ENCODE data around the gene LST1.
"Not testable (repeated sequence)": the region's sequence is repeated elsewhere in the genome, so short reads cannot be mapped to it uniquely, and the experiment has no call there.

The LST1 gene

GRCh38 chr6:31547727-31548543 lies 38.1 kb upstream of the LST1 start:
- H3K4me3 ChIP-seq (ENCODE audit: low read length): peak overlapping the region; percentile 60

GRCh38 chr6:31548544-31548873 lies 37.6 kb upstream of the LST1 start:
- Histone ChIP-seq H3K4me1 (ENCODE audit: insufficient read depth, low read length) (peaks cover 4% of the 10 kb centered on the region; the same call in 1 of the 2 replicates), H3K27me3 (ENCODE audit: insufficient read depth, low read length) (no peaks in the 10 kb centered on the region), H3K36me3 (ENCODE audit: insufficient read depth, low read length) (peaks cover 20% of the 10 kb centered on the region), H3K27ac (ENCODE audit: low read depth, low read length) (no peak overlapping the region), H3K4me3 (ENCODE audit: low read length) (peak overlapping the region; percentile 60; the same call in 1 of the 2 replicates), H3K9me3 (ENCODE audit: insufficient read depth, low read depth, low read length) (no peaks in the 10 kb centered on the region), H3K9ac (ENCODE audit: low read depth, low read length) (peak overlapping the region; percentile 68; the same call in 1 of the 2 replicates)
- 100% methylated on average over 2 of the region's 2 CpGs for WGBS

More at GRCh38 chr6:31547727-31548543, 38.1 kb upstream of the LST1 start:
- Histone ChIP-seq H3K36me3 (ENCODE audit: insufficient read depth, low read length) (peaks cover 16% of the 10 kb centered on the region), H3K9ac (ENCODE audit: low read depth, low read length) (peak overlapping the region; percentile 68; the same call in 1 of the 2 replicates), H3K27ac (ENCODE audit: low read depth, low read length) (peak overlapping the region; percentile 74), H3K27me3 (ENCODE audit: insufficient read depth, low read length) (no peaks in the 10 kb centered on the region), H3K9me3 (ENCODE audit: insufficient read depth, low read depth, low read length) (no peaks in the 10 kb centered on the region), H3K4me1 (ENCODE audit: insufficient read depth, low read length) (peaks cover 8% of the 10 kb centered on the region; the same call in 1 of the 2 replicates)
- 88% methylated on average over 22 of the region's 24 CpGs for WGBS

- not testable (repeated sequence) for H3K27ac ChIP-seq (ENCODE audit: low read depth, low read length); H3K4me3 ChIP-seq (ENCODE audit: low read length); H3K9ac ChIP-seq (ENCODE audit: low read depth, low read length); H3K27me3 ChIP-seq (ENCODE audit: insufficient read depth, low read length); H3K9me3 ChIP-seq (ENCODE audit: insufficient read depth, low read depth, low read length); H3K4me1 ChIP-seq (ENCODE audit: insufficient read depth, low read length)
- H3K36me3 ChIP-seq (ENCODE audit: insufficient read depth, low read length): peaks cover 31% of the 10 kb centered on the region
- WGBS: 81% methylated on average over 5 of the region's 5 CpGs
These were observed 34.7 kb upstream of the LST1 start for GRCh38 chr6:31551371-31551770.

GRCh38 chr6:31556307-31556706 lies 29.8 kb upstream of the LST1 start:
- Histone ChIP-seq H3K9me3 (ENCODE audit: insufficient read depth, low read depth, low read length) (no peaks in the 10 kb centered on the region), H3K4me3 (ENCODE audit: low read length) (no peak overlapping the region), H3K27ac (ENCODE audit: low read depth, low read length) (no peak overlapping the region), H3K27me3 (ENCODE audit: insufficient read depth, low read length) (no peaks in the 10 kb centered on the region), H3K9ac (ENCODE audit: low read depth, low read length) (no peak overlapping the region), H3K4me1 (ENCODE audit: insufficient read depth, low read length) (peaks cover 15% of the 10 kb centered on the region; the same call in 1 of the 2 replicates), H3K36me3 (ENCODE audit: insufficient read depth, low read length) (peaks cover 46% of the 10 kb centered on the region)
- 84% methylated on average over 3 of the region's 3 CpGs for WGBS

- Histone ChIP-seq H3K27me3 (ENCODE audit: insufficient read depth, low read length) (no peaks in the 10 kb centered on the region), H3K4me3 (ENCODE audit: low read length) (no peak overlapping the region), H3K4me1 (ENCODE audit: insufficient read depth, low read length) (peaks cover 15% of the 10 kb centered on the region; the same call in 1 of the 2 replicates), H3K36me3 (ENCODE audit: insufficient read depth, low read length) (peaks cover 46% of the 10 kb centered on the region), H3K9me3 (ENCODE audit: insufficient read depth, low read depth, low read length) (no peaks in the 10 kb centered on the region), H3K27ac (ENCODE audit: low read depth, low read length) (no peak overlapping the region), H3K9ac (ENCODE audit: low read depth, low read length) (no peak overlapping the region)
- WGBS: 88% methylated on average over 24 of the region's 24 CpGs
These were observed 28.4 kb upstream of the LST1 start for GRCh38 chr6:31557443-31558317.

- WGBS: 92% methylated on average over 8 of the region's 8 CpGs
- H3K4me1 ChIP-seq (ENCODE audit: insufficient read depth, low read length): peaks cover 15% of the 10 kb centered on the region; the same call in 1 of the 2 replicates
- H3K27ac ChIP-seq (ENCODE audit: low read depth, low read length): no peak overlapping the region
These were observed 27.8 kb upstream of the LST1 start for GRCh38 chr6:31558318-31558625.

GRCh38 chr6:31558631-31559500 lies 27.2 kb upstream of the LST1 start:
- Histone ChIP-seq H3K4me3 (ENCODE audit: low read length) (no peak overlapping the region), H3K36me3 (ENCODE audit: insufficient read depth, low read length) (peaks cover 41% of the 10 kb centered on the region), H3K27me3 (ENCODE audit: insufficient read depth, low read length) (no peaks in the 10 kb centered on the region), H3K9ac (ENCODE audit: low read depth, low read length) (no peak overlapping the region), H3K9me3 (ENCODE audit: insufficient read depth, low read depth, low read length) (no peaks in the 10 kb centered on the region), H3K4me1 (ENCODE audit: insufficient read depth, low read length) (peaks cover 15% of the 10 kb centered on the region; the same call in 1 of the 2 replicates), H3K27ac (ENCODE audit: low read depth, low read length) (no peak overlapping the region)
- WGBS: 94% methylated on average over 14 of the region's 14 CpGs

More at GRCh38 chr6:31558318-31558625, 27.8 kb upstream of the LST1 start:
- Histone ChIP-seq H3K36me3 (ENCODE audit: insufficient read depth, low read length) (peaks cover 44% of the 10 kb centered on the region), H3K4me3 (ENCODE audit: low read length) (no peak overlapping the region), H3K9me3 (ENCODE audit: insufficient read depth, low read depth, low read length) (no peaks in the 10 kb centered on the region), H3K27me3 (ENCODE audit: insufficient read depth, low read length) (no peaks in the 10 kb centered on the region), H3K9ac (ENCODE audit: low read depth, low read length) (no peak overlapping the region)

- Histone ChIP-seq H3K4me3 (ENCODE audit: low read length) (no peak overlapping the region), H3K4me1 (ENCODE audit: insufficient read depth, low read length) (peaks cover 15% of the 10 kb centered on the region; the same call in 1 of the 2 replicates), H3K9ac (ENCODE audit: low read depth, low read length) (peak overlapping the region; percentile 55; the same call in 1 of the 2 replicates), H3K27me3 (ENCODE audit: insufficient read depth, low read length) (no peaks in the 10 kb centered on the region), H3K9me3 (ENCODE audit: insufficient read depth, low read depth, low read length) (no peaks in the 10 kb centered on the region), H3K27ac (ENCODE audit: low read depth, low read length) (peak overlapping the region; percentile 64), H3K36me3 (ENCODE audit: insufficient read depth, low read length) (peaks cover 35% of the 10 kb centered on the region)
- WGBS: 73% methylated on average over 4 of the region's 4 CpGs
These were observed 26.5 kb upstream of the LST1 start for GRCh38 chr6:31559606-31559957.

GRCh38 chr6:31559958-31560696 lies 25.9 kb upstream of the LST1 start:
- 85% methylated on average over 7 of the region's 7 CpGs for WGBS
- H3K4me3 ChIP-seq (ENCODE audit: low read length): no peak overlapping the region
- peaks cover 31% of the 10 kb centered on the region for H3K36me3 ChIP-seq (ENCODE audit: insufficient read depth, low read length)
- no peaks in the 10 kb centered on the region for H3K27me3 ChIP-seq (ENCODE audit: insufficient read depth, low read length)
- peak overlapping the region; percentile 64 for H3K27ac ChIP-seq (ENCODE audit: low read depth, low read length)
- peak overlapping the region; percentile 55; the same call in 1 of the 2 replicates for H3K9ac ChIP-seq (ENCODE audit: low read depth, low read length)
- H3K9me3 ChIP-seq (ENCODE audit: insufficient read depth, low read depth, low read length): no peaks in the 10 kb centered on the region
- peaks cover 15% of the 10 kb centered on the region; the same call in 1 of the 2 replicates for H3K4me1 ChIP-seq (ENCODE audit: insufficient read depth, low read length)

GRCh38 chr6:31560697-31561058 lies 25.4 kb upstream of the LST1 start:
- Histone ChIP-seq H3K27ac (ENCODE audit: low read depth, low read length) (peak overlapping the region; percentile 64), H3K9me3 (ENCODE audit: insufficient read depth, low read depth, low read length) (no peaks in the 10 kb centered on the region), H3K4me1 (ENCODE audit: insufficient read depth, low read length) (peaks cover 15% of the 10 kb centered on the region; the same call in 1 of the 2 replicates), H3K4me3 (ENCODE audit: low read length) (no peak overlapping the region), H3K9ac (ENCODE audit: low read depth, low read length) (no peak overlapping the region), H3K36me3 (ENCODE audit: insufficient read depth, low read length) (peaks cover 31% of the 10 kb centered on the region), H3K27me3 (ENCODE audit: insufficient read depth, low read length) (no peaks in the 10 kb centered on the region)
